GM19372 (cell line): ENCODE data around the gene GALNS.
"Not testable (repeated sequence)": the region's sequence is repeated elsewhere in the genome, so short reads cannot be mapped to it uniquely, and the experiment has no call there.

ENCODE experiments used
- ATAC-seq: cut with Tn5 transposase; IDR thresholded peaks from one replicate; pipeline ENCODE4 v1.9.1; 2021; ENCODE audit warnings: mild to moderate bottlenecking, low read depth, moderate library complexity; ENCODE audit not compliant: unreplicated experiment

Gene GALNS

DNA sequence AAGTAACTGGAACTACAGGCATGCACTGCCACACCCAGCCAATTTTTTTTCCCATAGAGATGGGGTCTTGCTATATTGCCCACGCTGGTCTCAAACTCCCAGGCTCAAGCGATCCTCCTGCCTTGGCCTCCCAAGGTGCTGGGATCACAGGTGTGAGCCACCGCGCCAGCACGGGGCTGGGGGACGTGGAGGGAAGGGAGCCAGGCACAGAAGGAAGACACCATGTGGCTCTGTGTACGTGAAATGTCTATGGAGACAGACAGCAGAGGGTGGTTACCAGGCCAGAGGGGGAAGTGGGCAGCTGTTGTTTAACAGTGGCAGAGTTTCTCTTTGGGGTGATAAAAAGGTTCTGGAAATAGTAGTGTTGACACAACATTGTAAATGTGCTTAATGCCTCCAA lies 67.2 kb downstream of the GALNS start:
- no peak for ATAC-seq

DNA sequence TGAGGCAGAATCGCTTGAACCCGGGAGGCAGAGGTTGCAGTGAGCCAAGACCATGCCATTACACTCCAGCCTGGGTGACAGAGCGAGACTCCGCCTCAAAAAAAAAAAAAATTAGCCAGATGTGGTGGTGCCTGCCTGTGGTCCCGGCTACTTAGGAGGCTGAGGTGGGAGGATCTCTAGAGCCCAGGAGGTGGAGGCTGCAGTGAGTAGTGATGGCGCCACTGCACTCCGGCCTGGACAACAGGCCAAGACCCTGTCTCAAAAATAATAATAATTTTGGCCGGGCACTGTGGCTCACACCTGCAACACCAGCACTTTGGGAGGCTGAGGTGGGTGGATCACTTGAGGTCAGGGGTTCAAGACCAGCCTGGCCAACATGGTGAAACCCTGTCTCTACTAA lies 68.0 kb downstream of the GALNS start:
- not testable (repeated sequence) for ATAC-seq

DNA sequence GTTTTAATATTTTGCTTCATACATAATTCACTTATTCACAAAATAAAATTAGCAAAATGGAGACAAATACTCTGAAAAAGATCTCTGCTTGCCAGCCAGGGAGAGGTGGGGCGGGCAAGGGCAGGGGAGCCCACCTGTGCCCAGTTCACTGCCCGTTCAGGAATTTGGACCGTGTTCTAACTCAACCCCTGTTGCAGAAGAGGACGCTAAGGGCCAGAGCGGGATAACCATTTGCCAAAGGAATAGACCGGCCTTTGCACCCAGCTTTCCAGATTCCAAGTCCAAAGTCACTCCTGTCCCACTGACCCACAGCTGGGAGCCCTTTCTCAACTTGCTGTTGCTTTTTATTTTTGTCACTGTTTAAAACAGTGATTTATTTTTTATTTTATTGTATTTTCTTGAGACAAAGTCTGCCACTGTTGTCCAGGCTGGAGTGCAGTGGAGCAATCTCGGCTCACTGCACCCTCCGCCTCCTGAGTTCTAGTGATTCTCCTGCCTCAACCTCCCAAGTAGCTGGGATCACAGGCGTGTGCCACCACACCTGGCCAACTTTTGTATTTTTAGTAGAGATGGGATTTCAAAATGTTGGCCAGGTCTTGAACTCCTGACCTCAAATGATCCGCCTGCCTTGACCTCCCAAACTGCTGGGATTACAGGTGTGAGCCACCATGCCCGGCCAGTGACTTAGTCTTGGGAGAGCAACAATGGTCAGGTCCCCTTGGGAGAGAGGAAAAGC lies 69.0 kb downstream of the GALNS start:
- ATAC-seq: no peak

DNA sequence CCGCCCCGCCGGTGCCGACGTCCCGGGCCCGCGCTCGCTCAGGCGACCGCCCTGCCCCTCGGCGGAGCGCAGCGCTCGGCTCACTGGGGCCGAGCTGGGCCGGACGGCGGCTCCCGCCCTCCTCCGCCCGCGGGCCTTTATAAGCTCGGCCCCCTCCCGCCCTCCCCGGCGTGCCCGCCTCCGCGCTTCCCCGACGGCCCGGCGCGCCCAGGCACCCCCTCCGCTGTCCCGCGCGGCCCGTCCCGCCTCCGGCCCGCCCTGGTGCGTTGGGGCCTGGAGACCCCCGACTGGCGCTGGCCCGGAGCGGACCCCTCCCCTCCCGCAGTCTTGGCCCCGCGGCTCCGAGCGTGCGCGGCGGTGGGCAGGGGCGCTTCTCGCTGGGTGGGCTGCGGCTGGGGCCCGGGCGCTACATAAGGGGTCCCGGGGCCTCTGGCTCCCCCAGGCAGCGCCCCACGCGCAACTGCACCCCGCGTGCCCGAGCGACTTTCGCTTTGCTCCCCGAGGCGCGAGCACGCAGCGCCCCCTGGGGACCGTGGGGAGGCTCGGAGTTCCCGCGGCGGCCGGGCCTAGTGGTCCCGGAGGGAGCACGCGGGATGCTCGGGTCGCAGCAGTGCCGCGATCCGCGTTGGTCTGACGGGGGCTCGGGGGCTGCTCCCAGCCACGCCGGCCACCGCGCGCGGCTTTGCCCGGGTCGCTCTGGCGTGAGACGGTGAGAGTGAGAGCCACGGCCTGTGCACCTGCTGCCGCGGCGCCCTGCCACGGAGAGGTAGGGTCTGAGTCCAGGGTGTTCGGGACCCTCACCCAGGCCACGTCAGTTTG lies 71.4 kb downstream of the GALNS start, which contains the start of gene PIEZO1:
PIEZO1 (minus strand) TSS at position 115 of the 819 bp plus-strand sequence. CDS start 256 bp downstream, outside the sequence.
- ATAC-seq: peak; percentile 32

DNA sequence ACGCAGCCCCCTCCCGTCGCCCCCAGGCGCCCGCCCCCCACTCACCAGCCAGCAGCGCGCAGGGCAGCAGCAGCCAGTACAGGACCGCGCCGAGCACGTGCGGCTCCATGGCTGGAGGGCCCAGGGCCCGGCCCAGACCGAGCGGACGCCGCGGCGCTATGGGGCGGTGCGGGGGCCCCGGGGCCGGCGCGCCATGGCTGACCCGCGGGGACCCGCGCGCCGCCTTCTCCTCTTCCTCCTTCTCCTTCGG lies 72.0 kb downstream of the GALNS start:
- peak; percentile 35 for ATAC-seq

DNA sequence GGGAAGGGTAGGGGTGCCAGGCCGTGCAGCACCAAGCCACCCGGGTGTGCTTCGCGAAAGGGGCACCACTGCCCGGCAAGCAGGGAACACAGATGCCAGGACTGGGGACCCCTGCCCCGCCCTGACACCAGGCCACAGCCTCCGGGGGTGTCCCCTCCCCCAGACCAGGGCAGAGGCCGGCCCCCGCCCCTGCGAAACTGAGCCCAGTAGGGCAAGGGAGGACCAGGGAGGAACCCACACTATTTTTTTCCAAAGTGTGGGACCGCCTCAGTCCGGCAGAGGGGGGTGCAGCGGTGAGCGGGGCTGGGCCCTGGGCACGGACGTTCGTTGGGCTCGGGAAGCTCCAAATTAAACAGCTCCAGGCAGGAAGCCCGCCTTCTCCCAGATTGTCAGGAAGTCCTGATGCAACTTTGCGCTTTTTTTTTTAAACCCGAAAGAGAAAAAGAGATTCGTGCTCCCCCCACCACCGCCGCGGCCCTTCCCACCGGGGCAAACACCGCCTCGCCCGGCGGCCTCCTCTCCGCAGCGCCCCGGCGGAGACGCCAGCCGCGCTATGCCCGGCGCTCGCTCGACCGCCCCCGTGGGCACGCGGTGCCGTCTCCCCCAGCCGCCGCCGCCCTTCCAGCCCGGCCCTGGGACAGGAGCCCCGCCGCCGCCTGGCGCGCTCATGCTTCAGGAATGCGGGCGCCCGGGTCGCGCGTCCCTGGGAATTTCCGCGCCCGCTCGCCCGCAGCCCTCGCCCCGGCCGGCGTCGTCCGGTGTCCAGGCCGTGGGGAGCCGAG lies 72.5 kb downstream of the GALNS start:
- ATAC-seq: peak; percentile 22

DNA sequence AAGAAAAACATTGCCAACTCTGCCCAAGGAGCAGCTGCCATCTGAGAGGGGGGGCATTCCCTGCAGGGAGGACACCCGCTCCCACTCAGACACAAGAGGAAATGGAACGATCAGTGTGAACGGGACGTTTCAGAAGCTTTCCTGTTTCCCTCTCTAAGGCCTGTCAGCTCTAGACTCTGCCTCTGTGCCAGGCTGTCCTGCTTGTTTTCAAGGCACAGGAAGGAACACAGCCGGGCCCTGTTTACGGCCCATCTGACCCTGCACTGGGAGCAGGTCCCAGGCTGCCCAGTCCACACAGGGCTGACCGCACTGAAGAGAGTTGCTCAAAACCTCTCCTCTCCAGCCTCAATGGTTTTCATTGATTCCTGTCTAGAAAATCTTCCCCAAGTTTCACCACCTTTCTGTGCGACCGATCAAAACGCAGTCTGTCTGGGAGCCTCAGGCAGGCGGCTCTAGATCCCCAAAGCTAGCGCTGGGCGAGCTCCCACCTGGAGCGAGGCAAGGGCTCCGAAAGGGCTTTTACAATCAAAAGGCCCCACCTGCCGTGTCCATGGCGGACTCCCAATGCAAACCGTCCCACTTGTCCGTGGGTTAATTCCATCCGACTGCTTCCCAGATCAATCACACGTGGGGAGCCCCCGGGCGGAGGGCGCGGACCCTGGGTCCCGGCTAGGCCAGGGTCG lies 73.2 kb downstream of the GALNS start:
- ATAC-seq: no peak

DNA sequence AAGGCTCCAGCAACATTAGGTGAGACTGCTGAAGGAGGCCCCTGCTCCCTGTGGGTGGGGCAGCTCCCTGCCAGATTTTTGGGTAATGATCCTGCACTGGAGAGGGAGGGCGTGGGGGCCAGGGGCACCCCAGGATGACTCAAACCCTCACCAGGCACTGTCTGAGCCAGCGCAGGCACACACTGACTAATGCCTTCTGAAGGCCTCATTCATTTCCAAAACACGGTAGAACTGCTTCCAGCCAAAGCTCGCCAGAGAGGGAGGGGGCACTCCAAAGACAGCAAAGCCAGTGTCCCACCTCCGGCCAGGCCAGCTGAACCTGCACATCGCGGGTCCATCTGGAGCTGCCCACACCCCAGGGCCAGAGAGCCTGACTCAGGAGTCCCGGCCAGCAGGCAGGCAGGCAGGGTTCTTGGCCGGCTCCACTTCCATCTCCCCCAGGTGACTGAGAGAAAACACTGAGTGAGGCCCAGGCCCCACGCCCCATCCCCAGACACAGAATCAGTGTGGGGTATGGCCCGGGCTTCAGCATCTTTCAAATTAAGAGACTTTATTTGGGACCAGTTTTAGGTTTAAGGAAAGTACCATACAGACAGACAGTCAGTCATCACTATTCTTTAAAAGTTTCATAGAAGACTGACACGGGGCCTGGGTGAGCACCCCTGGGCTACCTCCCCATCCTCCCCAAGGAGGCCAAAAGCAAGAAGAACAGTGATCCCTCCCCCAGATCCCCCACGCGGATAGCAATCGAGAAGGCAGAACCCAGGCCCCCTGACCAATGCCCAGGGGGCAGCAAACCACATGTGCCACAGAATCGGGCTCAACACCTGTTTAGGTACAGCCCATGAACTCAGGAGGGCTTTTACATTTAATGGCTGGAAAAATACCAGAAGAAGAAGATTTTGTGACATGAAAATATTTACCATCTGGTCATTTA lies 74.0 kb downstream of the GALNS start:
- ATAC-seq: no peak

DNA sequence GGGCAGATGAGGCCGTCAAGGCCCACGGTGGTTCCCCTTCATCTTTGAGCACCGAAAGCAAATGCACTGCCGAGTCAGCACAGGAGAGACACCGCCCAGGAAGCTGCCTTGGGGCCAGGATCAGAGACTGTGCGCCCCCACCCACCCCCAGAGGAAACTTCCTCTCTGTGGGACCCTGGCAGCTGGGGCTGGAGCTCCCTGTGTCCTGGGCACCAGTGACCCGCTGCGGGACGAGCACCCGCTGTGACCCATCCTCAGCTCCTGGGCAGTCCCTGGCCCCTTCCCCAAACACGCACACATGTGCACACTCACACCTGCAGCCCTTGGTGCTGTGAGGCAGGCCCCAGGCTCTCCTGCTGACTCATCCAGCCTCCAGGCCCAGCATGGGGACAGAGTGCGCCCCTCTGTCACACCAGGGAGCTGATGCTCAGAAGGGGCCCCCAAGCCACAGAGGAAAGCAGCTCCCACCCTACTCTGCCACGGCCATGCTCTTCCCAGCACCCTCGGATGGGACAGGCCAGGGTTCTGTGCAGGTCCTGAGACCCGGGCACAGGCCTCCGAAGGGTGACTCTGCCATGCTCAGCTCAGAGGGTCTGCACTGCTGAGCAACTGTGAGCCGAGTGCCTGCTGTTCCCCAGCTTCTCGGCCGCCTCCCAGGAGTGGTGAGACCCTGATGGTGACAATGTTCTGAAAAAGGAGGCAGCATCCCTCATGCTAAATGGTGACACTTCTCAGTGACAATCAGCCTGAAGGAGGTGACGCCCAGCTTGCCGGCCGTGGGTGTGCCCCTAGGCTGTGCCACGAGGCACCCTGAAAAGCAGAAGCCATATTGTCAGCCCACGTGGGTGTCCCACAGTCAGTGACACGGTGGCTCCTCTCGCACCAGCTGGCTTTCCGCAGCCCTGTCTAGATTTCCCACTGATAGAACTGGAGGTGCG lies 75.3 kb downstream of the GALNS start:
- no peak for ATAC-seq

DNA sequence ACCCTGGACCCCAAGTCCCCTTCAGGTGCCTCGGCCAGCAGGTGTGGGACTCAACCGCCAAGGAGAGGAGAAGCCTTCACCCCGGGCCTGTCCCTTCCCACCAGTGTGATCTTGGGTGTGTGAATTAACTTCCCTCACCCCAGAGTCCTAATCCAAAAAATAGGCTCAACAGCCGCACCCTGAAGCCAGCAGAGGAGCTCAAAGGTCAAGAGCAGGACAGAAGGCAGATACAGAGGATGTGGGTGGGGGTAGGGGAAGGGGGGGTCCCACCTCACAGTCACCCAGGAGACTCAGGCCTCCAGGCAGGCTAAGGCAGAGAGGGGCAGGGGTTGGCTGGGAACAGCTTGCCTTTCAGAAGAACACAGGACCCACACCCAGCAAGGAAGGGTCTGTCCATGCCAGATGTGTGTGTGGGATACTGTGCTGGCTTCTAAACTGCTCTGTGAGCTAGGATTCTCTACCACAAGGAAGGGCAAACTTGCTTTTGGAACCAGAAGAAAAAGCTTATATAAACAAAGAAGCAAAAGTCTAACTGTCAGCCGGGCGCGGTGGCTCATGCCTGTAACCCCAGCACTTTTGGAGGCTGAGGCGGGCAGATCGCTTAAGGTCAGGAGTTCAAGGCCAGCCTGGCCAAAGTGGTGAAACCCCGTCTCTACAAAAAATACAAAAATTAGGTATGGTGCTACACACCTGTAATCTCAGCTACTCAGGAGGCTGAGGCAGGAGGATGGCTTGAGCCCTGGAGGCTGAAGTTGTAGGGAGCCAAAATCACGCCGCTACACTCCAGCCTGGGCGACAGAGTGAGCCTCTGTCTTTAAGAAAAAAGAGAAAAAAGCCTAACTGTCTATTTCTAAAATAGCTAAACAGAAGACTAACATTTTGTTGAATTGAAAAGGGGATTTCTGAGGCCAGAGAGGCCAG lies 76.3 kb downstream of the GALNS start:
- no peak for ATAC-seq

DNA sequence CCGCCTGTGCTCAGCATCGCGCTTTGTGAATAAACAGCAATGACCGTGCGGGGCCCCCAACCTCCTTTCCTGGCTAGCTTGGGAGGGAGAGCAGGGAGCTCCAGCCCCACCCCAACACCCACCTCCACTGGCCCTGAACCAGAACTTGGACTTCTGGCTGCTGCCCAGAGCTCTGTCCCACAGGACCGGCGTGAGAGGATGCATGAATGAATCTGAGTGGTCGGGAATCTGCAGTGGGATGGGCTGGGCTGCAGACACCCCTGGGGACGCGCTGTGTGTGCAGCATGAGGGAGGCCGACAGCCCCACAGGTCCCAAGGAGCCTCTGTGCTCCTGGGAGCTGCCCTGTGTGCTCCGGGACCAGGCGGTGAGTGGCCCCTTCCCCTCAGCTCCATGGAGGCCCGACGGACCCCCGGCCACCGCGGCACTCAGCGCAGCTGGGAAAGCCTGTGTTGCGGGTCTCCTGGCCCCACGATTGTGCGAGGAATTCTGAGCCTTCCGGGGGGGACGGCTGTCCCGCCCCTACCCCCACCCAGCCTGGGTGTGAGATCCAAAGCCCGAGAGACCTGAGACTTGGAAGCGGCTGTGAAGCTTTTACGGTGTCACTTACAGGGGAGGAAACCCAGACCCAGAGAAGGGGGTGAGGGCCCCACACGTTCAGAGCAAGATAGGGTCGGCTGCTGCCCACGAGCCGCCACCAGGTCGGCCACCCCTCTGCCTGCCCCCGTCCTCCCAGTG lies 77.2 kb downstream of the GALNS start:
- no peak for ATAC-seq

DNA sequence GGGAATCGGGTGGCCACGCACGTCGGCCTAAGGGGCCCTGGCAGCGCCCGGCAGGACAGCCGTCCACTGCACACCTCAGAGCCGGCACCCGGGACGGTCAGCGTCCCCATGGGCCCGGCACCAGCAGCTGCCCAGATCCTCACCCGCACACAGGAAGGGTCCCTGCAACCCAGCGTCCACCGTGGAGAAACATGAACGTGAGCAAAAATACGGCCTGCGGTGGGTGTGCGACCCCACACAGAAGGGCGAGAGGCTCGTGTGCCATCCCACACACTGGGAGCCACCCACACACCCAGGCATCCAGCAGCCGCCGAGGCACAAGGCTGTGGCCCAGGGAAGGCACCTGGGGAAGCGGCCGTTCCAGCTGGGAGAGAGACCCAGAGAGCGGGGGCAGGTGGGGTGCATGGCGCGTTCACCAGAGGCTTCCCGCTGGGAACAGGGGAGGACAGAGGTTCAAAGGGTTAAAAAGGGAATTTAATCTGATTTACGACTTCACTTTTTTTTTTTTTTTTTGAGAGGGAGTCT lies 78.1 kb downstream of the GALNS start:
- no peak for ATAC-seq

DNA sequence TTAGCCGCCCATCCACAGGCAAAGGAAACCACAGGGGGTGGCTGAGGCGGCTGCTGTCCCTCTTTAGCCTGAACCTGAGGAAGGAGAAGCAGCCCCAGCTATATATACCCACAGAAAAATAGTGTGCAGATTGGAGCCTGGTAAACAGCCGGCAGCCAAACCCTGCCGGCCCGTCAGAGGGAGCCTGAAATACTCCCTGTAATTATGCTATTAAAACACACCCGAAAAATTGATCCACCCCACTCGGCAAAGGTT lies 78.5 kb downstream of the GALNS start:
- ATAC-seq: no peak

DNA sequence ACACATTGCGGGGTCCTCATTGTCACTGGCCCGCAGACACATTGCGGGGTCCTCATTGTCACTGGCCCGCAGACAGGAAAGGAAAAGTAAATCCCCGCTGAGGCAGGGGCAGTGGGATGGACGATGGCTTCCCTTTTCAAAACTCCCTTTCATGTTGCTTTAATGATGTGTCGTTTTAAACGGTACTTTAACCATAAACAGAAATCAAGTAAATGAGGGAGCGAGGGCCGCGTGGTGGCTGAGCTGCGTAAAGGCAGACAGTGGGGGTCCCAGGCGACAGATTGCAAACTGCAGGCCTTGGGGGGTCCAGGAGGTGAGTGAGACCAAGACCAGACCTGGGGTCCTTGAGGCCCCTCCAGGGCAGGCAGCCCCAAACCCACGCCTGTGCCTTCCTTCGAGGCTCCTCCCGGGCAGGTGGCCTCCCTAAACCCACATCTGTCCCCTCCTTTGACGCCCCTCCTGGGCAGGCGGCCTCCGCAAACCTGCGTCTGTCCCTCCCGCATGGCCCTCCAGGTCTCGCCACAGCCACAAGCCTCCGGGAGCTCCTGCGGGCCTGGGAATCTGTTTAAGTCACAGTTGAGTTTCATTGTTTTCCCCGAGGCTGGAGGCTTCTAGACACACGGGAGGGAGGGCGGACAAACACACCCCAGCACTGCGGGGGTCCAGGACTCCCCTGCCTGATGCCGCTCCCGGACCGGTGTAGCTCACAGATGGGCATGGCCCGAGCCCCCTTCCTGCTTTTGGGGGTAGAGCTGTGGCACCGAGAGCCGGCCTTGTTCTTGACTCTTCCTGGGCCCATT lies 79.1 kb downstream of the GALNS start:
- ATAC-seq: no peak

DNA sequence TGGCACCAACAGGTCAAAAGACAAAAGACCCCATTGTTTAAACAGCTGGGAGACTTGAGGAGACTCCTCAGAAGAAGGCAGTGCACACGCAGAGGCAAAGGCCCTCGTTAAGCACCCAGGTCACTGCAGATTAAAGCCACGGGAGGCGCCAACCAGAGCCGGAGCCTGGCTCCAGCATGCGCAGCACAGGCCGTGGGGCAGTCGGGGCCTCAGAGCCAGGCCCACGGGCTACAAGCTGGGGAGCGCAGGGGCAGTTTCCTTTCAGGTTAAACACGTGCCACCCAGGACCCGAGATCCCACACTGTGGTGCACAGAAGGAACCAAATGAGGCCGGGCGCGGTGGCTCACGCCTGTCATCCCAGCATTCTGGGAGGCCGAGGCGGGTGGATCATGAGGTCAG lies 80.9 kb downstream of the GALNS start:
- no peak for ATAC-seq
